Mammary epithelial cell (primary cell): ENCODE measurements around the gene WDR87.

Experiments
- EZH2 ChIP-seq: IDR thresholded peaks from 2 replicates; pipeline ENCODE4 v1.6.1; 2012; ENCODE audit warnings: low read length, inconsistent platforms, borderline replicate concordance
- TF ChIP-seq, protein P1 (sequence below), 2 donors: IDR thresholded peaks in 1 of 2; conservative IDR thresholded peaks in 1 of 2; 2 replicates each; pipeline ENCODE4 v1.5.1; 2011 to 2012; ENCODE audit warnings: inconsistent platforms in 2 of 2, low read length in 2 of 2, mild to moderate bottlenecking in 2 of 2, control low read depth in 1 of 2, low read depth in 1 of 2; ENCODE audit not compliant: insufficient read depth in 1 of 2; ENCODE audit errors: extremely low read depth in 1 of 2

DNA sequence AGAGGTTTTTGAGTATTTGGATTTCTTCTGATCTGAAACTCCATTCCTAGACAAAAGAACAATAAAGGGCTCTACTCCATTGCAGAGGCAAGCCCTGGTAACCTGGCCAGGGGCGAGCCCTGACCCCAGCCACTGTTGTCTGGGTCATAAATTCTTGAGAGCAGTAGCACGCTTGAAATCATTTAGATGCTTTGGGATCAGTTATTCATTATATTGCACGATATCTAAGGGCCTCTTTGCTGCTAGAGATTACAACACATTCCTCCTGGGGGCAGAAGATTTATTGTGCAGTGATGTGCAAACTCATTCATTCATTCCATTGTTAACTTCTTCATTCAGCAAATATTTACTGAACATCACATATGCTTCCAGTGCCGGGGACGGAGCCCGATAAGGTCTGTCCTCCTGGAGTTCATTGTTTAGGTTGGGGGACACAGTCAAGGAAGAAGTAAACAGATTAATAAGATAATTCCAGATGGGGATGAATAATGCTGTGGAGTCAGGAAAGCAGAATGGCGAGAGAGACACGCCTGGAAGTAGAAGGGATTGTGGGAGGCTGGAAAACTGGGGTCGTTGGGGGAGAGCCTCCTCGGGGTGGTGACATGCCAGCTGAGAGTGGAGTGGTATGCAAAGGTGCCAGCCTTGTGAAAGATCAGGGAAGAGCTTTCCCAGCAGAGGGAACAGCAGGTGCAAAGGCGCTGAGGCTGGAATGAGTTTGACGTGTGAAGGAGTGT, 35.6 kb upstream of the WDR87 start:
- TF ChIP-seq, protein P1, sequence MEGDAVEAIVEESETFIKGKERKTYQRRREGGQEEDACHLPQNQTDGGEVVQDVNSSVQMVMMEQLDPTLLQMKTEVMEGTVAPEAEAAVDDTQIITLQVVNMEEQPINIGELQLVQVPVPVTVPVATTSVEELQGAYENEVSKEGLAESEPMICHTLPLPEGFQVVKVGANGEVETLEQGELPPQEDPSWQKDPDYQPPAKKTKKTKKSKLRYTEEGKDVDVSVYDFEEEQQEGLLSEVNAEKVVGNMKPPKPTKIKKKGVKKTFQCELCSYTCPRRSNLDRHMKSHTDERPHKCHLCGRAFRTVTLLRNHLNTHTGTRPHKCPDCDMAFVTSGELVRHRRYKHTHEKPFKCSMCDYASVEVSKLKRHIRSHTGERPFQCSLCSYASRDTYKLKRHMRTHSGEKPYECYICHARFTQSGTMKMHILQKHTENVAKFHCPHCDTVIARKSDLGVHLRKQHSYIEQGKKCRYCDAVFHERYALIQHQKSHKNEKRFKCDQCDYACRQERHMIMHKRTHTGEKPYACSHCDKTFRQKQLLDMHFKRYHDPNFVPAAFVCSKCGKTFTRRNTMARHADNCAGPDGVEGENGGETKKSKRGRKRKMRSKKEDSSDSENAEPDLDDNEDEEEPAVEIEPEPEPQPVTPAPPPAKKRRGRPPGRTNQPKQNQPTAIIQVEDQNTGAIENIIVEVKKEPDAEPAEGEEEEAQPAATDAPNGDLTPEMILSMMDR (conservative IDR thresholded peaks at IDR 0.05 in 1 of 2, IDR thresholded peaks at IDR 0.05 in 1 of 2; ENCODE audit: extremely low read depth in 1 of 2, insufficient read depth in 1 of 2, low read depth in 1 of 2, low read length in 2 of 2): no peak
- no peak for TF ChIP-seq EZH2
